Left kidney (tissue), 1 donor: ENCODE measurements around the gene PC. TPM values are rescaled to one million over a fixed set of nuclear protein-coding genes. Genes with fewer than 3 reads are reported as not detected.

Experiments
- polyA plus RNA-seq: library from polyadenylated mRNA; unstranded; fragments of 120-200 nt; gene quantifications from one replicate; pipeline ENCODE4 v1.2.1, GENCODE V29; 2013; ENCODE audit not compliant: insufficient read length

Gene PC
- polyA plus RNA-seq, 1 donor: 39.9 TPM

Other genes starting within 250 kb of the PC start
- gene SPTBN2, start 229.2 kb downstream of the PC start, polyA plus RNA-seq: 51.5 TPM
- 24.3 TPM for gene RCE1, start 114.9 kb downstream of the PC start, polyA plus RNA-seq
- 11.5 TPM for gene LRFN4, start 101.3 kb downstream of the PC start, polyA plus RNA-seq
- gene C11orf86, start 16.9 kb upstream of the PC start, polyA plus RNA-seq: not detected
- gene SYT12, start 64.8 kb upstream of the PC start, polyA plus RNA-seq: 0.13 TPM
- 8.0 TPM for gene RHOD, start 98.5 kb upstream of the PC start, polyA plus RNA-seq
- gene KDM2A, start 160.9 kb upstream of the PC start, polyA plus RNA-seq: 87.2 TPM